ENCODE data around the gene TCF7L2. TPM values are rescaled to one million over a fixed set of nuclear protein-coding genes. Genes with fewer than 3 reads are reported as not detected.
A peak's percentile ranks its signal among the peaks of the same experiment; 100 is the strongest.

Gene TCF7L2
- total and polyA plus RNA-seq, 9 of the 15 experiments (the other 6 are each of a cell fraction or from before 2014, with no cell fraction given): 0.32 to 2.8 (median 0.92) TPM

GRCh38 chr10:113060201-113061053 is 110.4 kb downstream of the TCF7L2 start (continued):
- TF ChIP-seq ARID4B (CRISPR knock-in tag; IDR thresholded peaks at IDR 0.05) (no peak), KLF1 (tag; IDR thresholded peaks at IDR 0.05) (no peak), BHLHE40 (IDR thresholded peaks at IDR 0.05; ENCODE audit: low read length) (no peak), E2F5 (CRISPR knock-in tag; IDR thresholded peaks at IDR 0.05) (no peak), SIRT6 (IDR thresholded peaks at IDR 0.05; ENCODE audit: low read depth, low read length) (no peak), CHCHD3 (CRISPR knock-in tag; IDR thresholded peaks at IDR 0.05) (no peak), ZNF280A (IDR thresholded peaks at IDR 0.05; ENCODE audit: low read depth, partially characterized antibody) (no peak), ETV1 (tag; conservative IDR thresholded peaks at IDR 0.05; ENCODE audit: low read depth) (no peak; the same call in 1 of the 2 replicates), RFX7 (CRISPR knock-in tag; IDR thresholded peaks at IDR 0.05) (no peak), IRF2 (CRISPR knock-in tag; IDR thresholded peaks at IDR 0.05) (no peak), DPF2 (IDR thresholded peaks at IDR 0.05) (peak; percentile 72; the same call in 1 of the 2 replicates), ETS2 (tag; IDR thresholded peaks at IDR 0.05; ENCODE audit: borderline replicate concordance, poor library complexity, severe bottlenecking) (no peak), MEF2A (IDR thresholded peaks at IDR 0.05; ENCODE audit: control insufficient read depth, low read depth, low read length) (no peak), SIN3B (IDR thresholded peaks at IDR 0.05; ENCODE audit: low read depth) (no peak), RBM17 (IDR thresholded peaks at IDR 0.05; ENCODE audit: borderline replicate concordance, low read depth, low read length) (no peak), SMARCA5 (IDR thresholded peaks at IDR 0.05) (no peak), ZNF740 (CRISPR knock-in tag; IDR thresholded peaks at IDR 0.05) (no peak), ZNF740 (tag; IDR thresholded peaks at IDR 0.05) (no peak; a peak in 1 of 4 replicates), COPS2 (conservative IDR thresholded peaks at IDR 0.05) (no peak), MEF2D (tag; conservative IDR thresholded peaks at IDR 0.05; ENCODE audit: low read depth) (no peak), U2AF2 (optimal IDR thresholded peaks at IDR 0.05; ENCODE audit: low read depth, low read length) (no peak)
